Tibial artery (tissue), 4 donors: ENCODE results near the gene FBXO9.

Experiments
- DNase-seq, 2 donors: peaks; one replicate each; pipeline ENCODE4 v3.0.0-alpha.2; 2019
- H3K27ac ChIP-seq, 2 donors: fragments of 200-600 bp; sonication (generic) in 1 of 2; 1 replicate in 1 of 2; 2 replicates in 1 of 2; pipeline ENCODE4 v1.5.1; 2018 to 2019; ENCODE audit warnings: mild to moderate bottlenecking in 1 of 2
- H3K27me3 ChIP-seq, 2 donors: fragments of 200-600 bp; sonication (generic) in 1 of 2; one replicate each; pipeline versions ENCODE4 v1.5.1 to v1.6.0; 2016 to 2019
- H3K36me3 ChIP-seq, 3 donors: fragments of 200-600 bp; sonication (generic) in 2 of 3; one replicate each; pipeline ENCODE4 v1.5.1; 2016 to 2019; ENCODE audit warnings: mild to moderate bottlenecking in 2 of 3
- H3K4me1 ChIP-seq, 4 donors: fragments of 200-600 bp; sonication (generic) in 2 of 4; 1 replicate in 3 of 4; 2 replicates in 1 of 4; pipeline ENCODE4 v1.5.1; 2016 to 2019
- H3K4me3 ChIP-seq, 2 donors: fragments of 200-600 bp; sonication (generic) in 1 of 2; 1 replicate in 1 of 2; 2 replicates in 1 of 2; pipeline ENCODE4 v1.5.1; 2018 to 2019; ENCODE audit warnings: mild to moderate bottlenecking in 2 of 2
- H3K9me3 ChIP-seq, 3 donors: fragments of 200-600 bp; sonication (generic) in 1 of 3; one replicate each; pipeline ENCODE4 v1.5.1; 2016 to 2019
- intact Hi-C: fragments of 100-400 bp; cut with DNase I; formaldehyde crosslinking; loops from one replicate; pipeline ENCODE4 v1.15.0; 2023; ENCODE audit warnings: low total_unique reads
- TF ChIP-seq, protein P1 (sequence below), 2 experiments: fragments of 200-600 bp in 1 of 2; fragments of 450-650 bp in 1 of 2; IDR thresholded peaks; one replicate each; pipeline ENCODE4 v1.5.1; 2017 to 2019; ENCODE audit warnings: antibody characterized with exemption in 2 of 2, mild to moderate bottlenecking in 1 of 2, moderate library complexity in 1 of 2

Gene FBXO9

DNA sequence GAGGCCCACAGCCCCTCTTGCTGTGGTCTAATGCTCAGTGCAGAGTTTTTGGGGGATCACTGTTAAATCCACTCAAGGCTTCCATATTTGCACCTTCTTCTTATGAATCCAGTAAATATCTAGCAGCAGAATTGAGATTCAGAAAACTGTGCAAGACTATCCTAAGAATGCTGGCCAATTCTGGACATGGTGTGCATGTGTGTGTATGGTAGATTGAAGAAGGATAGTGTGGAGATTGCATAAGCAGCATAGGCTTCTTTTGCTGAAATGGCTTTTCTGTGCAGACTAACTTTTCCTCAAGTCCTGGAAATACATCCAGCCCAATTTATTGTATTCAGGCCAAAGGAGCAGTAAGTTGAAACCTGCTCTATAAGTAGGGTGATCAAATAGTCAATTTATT is 39.7 kb downstream of the FBXO9 start:
- intact Hi-C loops = no loop called here
- DNase-seq = no peak
- Histone ChIP-seq H3K27me3 (no peaks in the 10 kb centered on the region), H3K36me3 (peaks cover 15 to 34% (median 31%) of the 10 kb centered on the region in 3 donors), H3K4me3 (no peak overlapping the region), H3K9me3 (no peaks in the 10 kb centered on the region), H3K4me1 (no peaks in the 10 kb centered on the region), H3K27ac (no peak overlapping the region)
- TF ChIP-seq, protein P1, sequence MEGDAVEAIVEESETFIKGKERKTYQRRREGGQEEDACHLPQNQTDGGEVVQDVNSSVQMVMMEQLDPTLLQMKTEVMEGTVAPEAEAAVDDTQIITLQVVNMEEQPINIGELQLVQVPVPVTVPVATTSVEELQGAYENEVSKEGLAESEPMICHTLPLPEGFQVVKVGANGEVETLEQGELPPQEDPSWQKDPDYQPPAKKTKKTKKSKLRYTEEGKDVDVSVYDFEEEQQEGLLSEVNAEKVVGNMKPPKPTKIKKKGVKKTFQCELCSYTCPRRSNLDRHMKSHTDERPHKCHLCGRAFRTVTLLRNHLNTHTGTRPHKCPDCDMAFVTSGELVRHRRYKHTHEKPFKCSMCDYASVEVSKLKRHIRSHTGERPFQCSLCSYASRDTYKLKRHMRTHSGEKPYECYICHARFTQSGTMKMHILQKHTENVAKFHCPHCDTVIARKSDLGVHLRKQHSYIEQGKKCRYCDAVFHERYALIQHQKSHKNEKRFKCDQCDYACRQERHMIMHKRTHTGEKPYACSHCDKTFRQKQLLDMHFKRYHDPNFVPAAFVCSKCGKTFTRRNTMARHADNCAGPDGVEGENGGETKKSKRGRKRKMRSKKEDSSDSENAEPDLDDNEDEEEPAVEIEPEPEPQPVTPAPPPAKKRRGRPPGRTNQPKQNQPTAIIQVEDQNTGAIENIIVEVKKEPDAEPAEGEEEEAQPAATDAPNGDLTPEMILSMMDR (IDR thresholded peaks at IDR 0.05) = no peak

DNA sequence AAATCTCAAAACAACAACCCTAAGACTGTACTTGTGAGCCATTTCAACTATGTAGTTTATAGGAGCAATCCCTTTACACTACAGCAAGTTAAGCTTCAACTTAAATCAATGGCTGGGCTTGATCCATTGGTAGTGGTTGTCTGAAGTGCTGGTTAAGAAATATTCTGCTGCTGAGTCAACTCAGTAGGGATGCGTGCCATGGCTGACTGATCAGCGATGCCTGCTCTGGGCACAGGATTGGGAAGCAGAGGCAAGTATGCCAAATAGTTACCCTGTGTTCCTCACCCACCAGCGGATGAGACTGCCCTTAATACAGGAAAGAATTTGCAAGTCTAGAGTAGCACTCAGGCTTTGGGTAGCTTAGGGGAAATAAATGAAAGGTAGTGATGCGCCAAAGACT is 41.9 kb downstream of the FBXO9 start:
- Histone ChIP-seq H3K27me3 (no peaks in the 10 kb centered on the region), H3K4me3 (no peak overlapping the region), H3K4me1 (no peaks in the 10 kb centered on the region), H3K27ac (no peak overlapping the region), H3K36me3 (peaks cover 0 to 12% (median 10%) of the 10 kb centered on the region in 3 donors), H3K9me3 (no peaks in the 10 kb centered on the region)
- intact Hi-C loops = no loop called here
- no peak for DNase-seq
- TF ChIP-seq, protein P1 (IDR thresholded peaks at IDR 0.05) = no peak

DNA sequence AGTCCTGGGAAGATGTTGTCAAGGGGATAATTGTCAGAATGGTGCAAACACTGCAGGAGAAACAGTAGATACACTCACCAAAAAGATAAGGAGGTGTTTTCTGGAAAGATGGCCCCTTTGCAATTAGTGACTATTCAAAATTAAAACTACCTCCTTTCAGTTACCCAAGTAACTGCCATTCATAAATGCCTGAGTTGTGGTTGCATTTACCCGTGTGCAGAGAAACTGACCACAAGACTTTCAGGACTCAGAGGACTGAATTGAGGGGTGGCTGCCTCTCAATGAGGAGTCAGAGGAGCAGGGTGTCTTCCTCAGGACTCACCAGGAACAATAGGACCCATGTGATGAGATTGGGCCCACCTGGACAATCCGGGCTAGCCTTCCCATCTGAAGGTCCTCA is 44.4 kb downstream of the FBXO9 start:
- Histone ChIP-seq H3K27ac (no peak overlapping the region), H3K4me3 (no peak overlapping the region), H3K36me3 (no peaks in the 10 kb centered on the region), H3K9me3 (no peaks in the 10 kb centered on the region), H3K4me1 (no peaks in the 10 kb centered on the region), H3K27me3 (no peaks in the 10 kb centered on the region)
- TF ChIP-seq, protein P1 (IDR thresholded peaks at IDR 0.05) = no peak
- no peak for DNase-seq
- intact Hi-C loops = no loop called here

DNA sequence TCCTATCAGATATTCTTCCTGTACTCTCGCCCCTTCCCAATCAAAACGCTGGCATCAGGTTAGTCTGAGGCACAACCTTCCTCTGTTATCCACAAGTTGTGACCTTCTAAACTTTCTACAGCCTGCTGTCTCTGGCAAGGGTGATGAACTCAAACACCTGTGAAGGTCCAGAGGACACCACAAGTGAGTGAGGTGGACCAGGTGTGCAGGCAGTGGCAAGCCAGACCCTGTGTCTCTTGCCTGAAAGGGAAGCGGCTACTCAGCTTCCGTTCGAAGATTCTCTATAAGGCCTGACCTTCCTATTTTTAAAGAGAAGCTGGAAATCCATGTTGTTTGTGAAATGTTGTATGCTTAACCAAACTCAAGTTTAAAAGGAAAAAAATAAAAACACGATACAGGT is 46.7 kb downstream of the FBXO9 start:
- Histone ChIP-seq H3K4me3 (no peak overlapping the region), H3K36me3 (no peaks in the 10 kb centered on the region), H3K27me3 (no peaks in the 10 kb centered on the region), H3K4me1 (no peaks in the 10 kb centered on the region), H3K9me3 (no peaks in the 10 kb centered on the region), H3K27ac (no peak overlapping the region)
- TF ChIP-seq, protein P1 (IDR thresholded peaks at IDR 0.05) = no peak
- intact Hi-C loops = no loop called here
- no peak for DNase-seq

DNA sequence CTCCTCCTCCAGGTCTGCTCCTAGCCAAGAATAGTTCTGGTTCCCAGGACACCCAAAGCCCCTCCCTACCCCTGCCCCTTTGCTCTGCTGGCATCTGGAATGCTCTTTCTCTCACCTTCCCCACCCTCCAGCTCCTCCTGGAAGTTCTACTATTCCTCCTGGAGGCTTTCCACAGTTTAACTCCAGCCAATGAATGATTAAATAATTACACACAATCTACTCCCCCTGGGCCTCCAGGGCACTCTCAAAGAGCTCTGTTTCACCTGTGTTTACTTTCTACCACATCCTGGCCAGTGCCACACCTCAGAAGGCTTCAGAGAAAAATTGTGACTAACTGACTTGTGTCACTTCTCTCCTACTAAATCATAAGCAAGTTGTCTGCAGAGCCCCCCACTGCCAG is 47.2 kb downstream of the FBXO9 start:
- intact Hi-C loops = no loop called here
- H3K27ac ChIP-seq = no peak overlapping the region
- no peak overlapping the region for H3K4me3 ChIP-seq
- H3K36me3 ChIP-seq = no peaks in the 10 kb centered on the region
- no peaks in the 10 kb centered on the region for H3K4me1 ChIP-seq
- no peak for DNase-seq
- TF ChIP-seq, protein P1 (IDR thresholded peaks at IDR 0.05) = no peak
- H3K27me3 ChIP-seq = no peaks in the 10 kb centered on the region
- H3K9me3 ChIP-seq = no peaks in the 10 kb centered on the region

DNA sequence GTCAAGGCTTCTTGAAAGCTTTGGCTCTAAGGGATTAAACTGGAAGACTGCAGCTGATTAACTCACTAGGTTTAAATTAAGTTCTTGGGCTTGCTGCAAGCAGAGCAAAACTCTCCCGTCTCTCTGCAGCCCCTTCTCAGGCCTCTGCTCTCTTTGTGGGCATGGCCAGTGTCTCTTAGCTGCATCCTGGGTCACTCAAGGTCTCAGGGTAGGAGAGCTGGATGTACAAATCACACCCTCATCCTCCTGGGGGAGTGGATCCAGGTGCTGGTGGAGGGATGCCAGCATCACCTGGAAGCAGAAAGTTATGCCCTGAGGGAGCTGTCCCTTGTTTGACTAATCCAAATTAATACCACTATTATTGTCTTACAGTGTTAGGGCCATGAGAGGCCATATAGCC is 47.7 kb downstream of the FBXO9 start:
- Histone ChIP-seq H3K27ac (no peak overlapping the region), H3K27me3 (no peaks in the 10 kb centered on the region), H3K4me3 (no peak overlapping the region), H3K4me1 (no peaks in the 10 kb centered on the region), H3K9me3 (no peaks in the 10 kb centered on the region), H3K36me3 (no peaks in the 10 kb centered on the region)
- TF ChIP-seq, protein P1 (IDR thresholded peaks at IDR 0.05) = no peak
- DNase-seq = no peak
- intact Hi-C loops = no loop called here
